ENCODE data around the gene FBN1.

DNA sequence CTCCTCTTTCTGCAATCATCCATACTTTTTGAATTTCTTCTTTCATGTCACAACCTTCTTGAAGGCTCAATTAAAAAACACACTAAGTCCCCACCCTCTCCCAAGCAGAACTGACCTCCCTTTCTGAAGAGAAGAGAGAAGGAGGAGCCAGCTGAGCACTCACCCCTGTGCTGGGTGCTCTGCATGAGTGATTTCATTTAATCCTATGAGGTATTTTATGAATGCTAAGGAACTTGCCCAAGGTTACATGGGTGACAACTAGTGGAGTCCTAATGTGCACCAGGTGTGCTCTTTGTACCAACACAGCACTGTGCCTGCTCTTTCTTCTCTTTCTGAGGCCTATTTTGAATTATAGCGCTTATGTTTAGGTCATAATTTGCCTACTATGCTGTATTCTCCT lies 178.7 kb downstream of the FBN1 start:
- TF ChIP-seq, protein P1, sequence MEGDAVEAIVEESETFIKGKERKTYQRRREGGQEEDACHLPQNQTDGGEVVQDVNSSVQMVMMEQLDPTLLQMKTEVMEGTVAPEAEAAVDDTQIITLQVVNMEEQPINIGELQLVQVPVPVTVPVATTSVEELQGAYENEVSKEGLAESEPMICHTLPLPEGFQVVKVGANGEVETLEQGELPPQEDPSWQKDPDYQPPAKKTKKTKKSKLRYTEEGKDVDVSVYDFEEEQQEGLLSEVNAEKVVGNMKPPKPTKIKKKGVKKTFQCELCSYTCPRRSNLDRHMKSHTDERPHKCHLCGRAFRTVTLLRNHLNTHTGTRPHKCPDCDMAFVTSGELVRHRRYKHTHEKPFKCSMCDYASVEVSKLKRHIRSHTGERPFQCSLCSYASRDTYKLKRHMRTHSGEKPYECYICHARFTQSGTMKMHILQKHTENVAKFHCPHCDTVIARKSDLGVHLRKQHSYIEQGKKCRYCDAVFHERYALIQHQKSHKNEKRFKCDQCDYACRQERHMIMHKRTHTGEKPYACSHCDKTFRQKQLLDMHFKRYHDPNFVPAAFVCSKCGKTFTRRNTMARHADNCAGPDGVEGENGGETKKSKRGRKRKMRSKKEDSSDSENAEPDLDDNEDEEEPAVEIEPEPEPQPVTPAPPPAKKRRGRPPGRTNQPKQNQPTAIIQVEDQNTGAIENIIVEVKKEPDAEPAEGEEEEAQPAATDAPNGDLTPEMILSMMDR (IDR thresholded peaks at IDR 0.05 in 4 of 5, conservative IDR thresholded peaks at IDR 0.05 in 1 of 5) = no peak
- TF ChIP-seq POLR2A (IDR thresholded peaks at IDR 0.05) = no peak

Measured in gastrocnemius medialis (tissue), 4 donors.